Caco-2 (cell line): ENCODE measurements around the gene COX7A2L. TPM values are rescaled to one million over a fixed set of nuclear protein-coding genes. Genes with fewer than 3 reads are reported as not detected.

Experiments used
- BruUV-seq: library from RNA; stranded (reverse); fragments of 400-500 nt; replicated peaks from 2 replicates; lab custom pipeline; 2021; lab: Mats Ljungman, UMichigan
- CTCF ChIA-PET: fragments of 300-600 bp; sonication (Branson Sonifier 250); formaldehyde crosslinking; loops from one replicate; lab custom pipeline; 2022; ENCODE audit warnings: antibody characterized with exemption; lab: Charles Lee
- POLR2A ChIA-PET: fragments of 300-600 bp; sonication (Branson Sonifier 250); formaldehyde crosslinking; loops from one replicate; lab custom pipeline; 2022; ENCODE audit warnings: antibody characterized with exemption; lab: Charles Lee
- DNase-seq, 2 experiments: peaks; one replicate each; pipeline versions ENCODE4 v3.0.0 to v3.0.0-alpha.2; 2020 to 2022
- H3K27me3 ChIP-seq: replicated peaks from 2 replicates; pipeline ENCODE4 v1.6.0; 2011; ENCODE audit warnings: low read length; ENCODE audit not compliant: control insufficient read depth, insufficient read depth
- H3K36me3 ChIP-seq: 2 replicates; pipeline ENCODE4 v1.5.1; 2011; ENCODE audit warnings: low read length; ENCODE audit not compliant: control insufficient read depth, insufficient read depth
- H3K4me1 ChIP-seq: fragments of 250-450 bp; sonication (Bioruptor Pico); 2 replicates; pipeline ENCODE4 v1.5.1; 2020; ENCODE audit warnings: mild to moderate bottlenecking
- H3K4me3 ChIP-seq: 2 replicates; pipeline ENCODE4 v1.5.1; 2011; ENCODE audit warnings: low read depth, mild to moderate bottlenecking, control low read depth, low read length
- H3K9me3 ChIP-seq: fragments of 250-450 bp; sonication (Bioruptor Pico); 2 replicates; pipeline ENCODE4 v1.5.1; 2020; ENCODE audit warnings: mild to moderate bottlenecking, moderate library complexity
- H3K27ac Mint-ChIP-seq: one replicate; pipeline ENCODE4 v1.8.0; 2022; ENCODE audit warnings: mixed read lengths; ENCODE audit not compliant: unreplicated experiment
- H3K27me3 Mint-ChIP-seq: one replicate; pipeline ENCODE4 v1.8.0; 2022; ENCODE audit warnings: mixed read lengths; ENCODE audit not compliant: insufficient read depth, unreplicated experiment
- H3K36me3 Mint-ChIP-seq: one replicate; pipeline ENCODE4 v1.8.0; 2022; ENCODE audit warnings: mild to moderate bottlenecking, mixed read lengths; ENCODE audit not compliant: insufficient read depth, unreplicated experiment
- H3K4me1 Mint-ChIP-seq: one replicate; pipeline ENCODE4 v1.8.0; 2022; ENCODE audit warnings: low read depth, mixed read lengths; ENCODE audit not compliant: unreplicated experiment
- H3K4me3 Mint-ChIP-seq: one replicate; pipeline ENCODE4 v1.8.0; 2022; ENCODE audit warnings: mild to moderate bottlenecking, moderate library complexity, mixed read lengths; ENCODE audit not compliant: unreplicated experiment
- H3K9me3 Mint-ChIP-seq: one replicate; pipeline ENCODE4 v1.8.0; 2022; ENCODE audit warnings: mixed read lengths; ENCODE audit not compliant: unreplicated experiment
- intact Hi-C: fragments of 100-400 bp; cut with micrococcal nuclease; formaldehyde crosslinking; loops from one replicate; pipeline ENCODE4 v1.10.0; 2022; ENCODE audit not compliant: unreplicated experiment
- total RNA-seq: library from RNA; stranded (reverse); gene quantifications from 2 replicates; pipeline ENCODE4 v1.2.3, GENCODE V29; 2022
- TF ChIP-seq, protein P1 (sequence below), 2 experiments: fragments of 200-600 bp in 1 of 2; IDR thresholded peaks; 1 replicate in 1 of 2; 2 replicates in 1 of 2; pipeline versions ENCODE4 v1.5.1 to v1.8.0; 2011 to 2022; ENCODE audit warnings: antibody characterized with exemption in 1 of 2, control low read depth in 1 of 2, inconsistent platforms in 1 of 2, low read depth in 1 of 2, low read length in 1 of 2, mild to moderate bottlenecking in 1 of 2, moderate library complexity in 1 of 2; ENCODE audit not compliant: insufficient read depth in 1 of 2, severe bottlenecking in 1 of 2, unreplicated experiment in 1 of 2

COX7A2L gene
- total RNA-seq, 1 experiment from 2014 or later: 125 TPM

DNA sequence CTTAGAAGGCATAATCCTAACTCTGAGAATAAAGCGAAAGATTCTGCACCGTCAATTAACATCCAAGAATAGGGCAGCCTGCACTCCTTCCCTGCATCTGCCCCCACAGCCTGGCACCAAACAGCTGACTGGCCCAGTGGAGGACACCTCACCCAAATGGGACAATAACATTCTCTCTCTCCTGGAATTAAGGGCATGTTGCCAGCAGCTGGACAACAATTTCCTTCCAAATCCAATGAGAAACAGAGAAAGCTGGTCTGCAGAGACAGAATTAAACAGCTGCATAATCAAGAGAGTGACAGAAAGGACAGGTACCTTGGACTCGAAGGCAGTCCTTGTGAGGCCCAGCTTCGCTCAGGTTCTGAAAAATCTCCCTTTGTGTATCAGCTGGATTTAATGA is 15.0 kb downstream of the COX7A2L start:
- Histone ChIP-seq H3K27me3 (no peaks in the 10 kb centered on the region), H3K4me3 (no peak overlapping the region), H3K4me1 (peaks cover 4% of the 10 kb centered on the region; the same call in 1 of the 2 replicates), H3K36me3 (no peaks in the 10 kb centered on the region; the same call in 1 of the 2 replicates), H3K9me3 (no peaks in the 10 kb centered on the region)
- peaks cover 79% of the 10 kb centered on the region for H3K36me3 Mint-ChIP-seq
- no peak overlapping the region for H3K27ac Mint-ChIP-seq
- no peaks in the 10 kb centered on the region for H3K9me3 Mint-ChIP-seq
- no peaks in the 10 kb centered on the region for H3K27me3 Mint-ChIP-seq
- POLR2A ChIA-PET: no interaction called here
- no TSS peak for BruUV-seq
- peaks cover 7% of the 10 kb centered on the region for H3K4me1 Mint-ChIP-seq
- DNase-seq: no peak
- TF ChIP-seq, protein P1, sequence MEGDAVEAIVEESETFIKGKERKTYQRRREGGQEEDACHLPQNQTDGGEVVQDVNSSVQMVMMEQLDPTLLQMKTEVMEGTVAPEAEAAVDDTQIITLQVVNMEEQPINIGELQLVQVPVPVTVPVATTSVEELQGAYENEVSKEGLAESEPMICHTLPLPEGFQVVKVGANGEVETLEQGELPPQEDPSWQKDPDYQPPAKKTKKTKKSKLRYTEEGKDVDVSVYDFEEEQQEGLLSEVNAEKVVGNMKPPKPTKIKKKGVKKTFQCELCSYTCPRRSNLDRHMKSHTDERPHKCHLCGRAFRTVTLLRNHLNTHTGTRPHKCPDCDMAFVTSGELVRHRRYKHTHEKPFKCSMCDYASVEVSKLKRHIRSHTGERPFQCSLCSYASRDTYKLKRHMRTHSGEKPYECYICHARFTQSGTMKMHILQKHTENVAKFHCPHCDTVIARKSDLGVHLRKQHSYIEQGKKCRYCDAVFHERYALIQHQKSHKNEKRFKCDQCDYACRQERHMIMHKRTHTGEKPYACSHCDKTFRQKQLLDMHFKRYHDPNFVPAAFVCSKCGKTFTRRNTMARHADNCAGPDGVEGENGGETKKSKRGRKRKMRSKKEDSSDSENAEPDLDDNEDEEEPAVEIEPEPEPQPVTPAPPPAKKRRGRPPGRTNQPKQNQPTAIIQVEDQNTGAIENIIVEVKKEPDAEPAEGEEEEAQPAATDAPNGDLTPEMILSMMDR (IDR thresholded peaks at IDR 0.05; ENCODE audit: insufficient read depth in 1 of 2, low read depth in 1 of 2, low read length in 1 of 2, severe bottlenecking in 1 of 2, unreplicated experiment in 1 of 2): no peak
- intact Hi-C loops: no loop called here
- no peak overlapping the region for H3K4me3 Mint-ChIP-seq
- CTCF ChIA-PET: no interaction called here

DNA sequence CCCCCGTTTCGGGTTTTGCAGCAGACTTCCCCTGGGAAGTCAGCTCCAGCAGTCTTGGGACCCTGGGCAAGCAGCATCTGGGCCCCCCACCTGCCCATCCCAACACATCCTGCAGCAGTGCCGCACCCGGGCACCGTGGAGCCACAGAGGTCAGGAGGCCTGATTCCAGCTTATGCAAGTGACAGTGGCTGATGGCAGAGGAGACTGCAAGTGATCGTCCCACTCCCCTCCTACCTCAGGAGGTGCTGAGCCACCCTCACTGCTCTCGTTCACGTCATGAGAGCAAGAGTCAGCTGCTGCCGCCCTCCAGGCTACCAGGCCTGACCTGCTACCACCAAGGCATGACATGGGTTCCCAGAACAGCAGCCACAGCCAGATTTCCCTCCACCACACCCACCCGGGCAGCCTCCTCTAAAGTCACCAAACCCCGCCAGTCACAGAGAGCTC is 18.2 kb downstream of the COX7A2L start:
- intact Hi-C loops: no loop called here
- ChIA-PET POLR2A (no interaction called here), CTCF (no interaction called here)
- Histone ChIP-seq H3K27me3 (no peaks in the 10 kb centered on the region), H3K4me3 (no peak overlapping the region), H3K4me1 (peaks cover 4% of the 10 kb centered on the region; the same call in 1 of the 2 replicates), H3K9me3 (no peaks in the 10 kb centered on the region), H3K36me3 (peaks cover 1% of the 10 kb centered on the region)
- Mint-ChIP-seq H3K27me3 (no peaks in the 10 kb centered on the region), H3K4me1 (peaks cover 7% of the 10 kb centered on the region), H3K9me3 (no peaks in the 10 kb centered on the region), H3K27ac (peak overlapping the region; percentile 91), H3K4me3 (no peak overlapping the region), H3K36me3 (peaks cover 86% of the 10 kb centered on the region)
- BruUV-seq: no TSS peak
- TF ChIP-seq, protein P1 (IDR thresholded peaks at IDR 0.05; ENCODE audit: insufficient read depth in 1 of 2, low read depth in 1 of 2, low read length in 1 of 2, severe bottlenecking in 1 of 2, unreplicated experiment in 1 of 2): no peak
- no peak for DNase-seq

DNA sequence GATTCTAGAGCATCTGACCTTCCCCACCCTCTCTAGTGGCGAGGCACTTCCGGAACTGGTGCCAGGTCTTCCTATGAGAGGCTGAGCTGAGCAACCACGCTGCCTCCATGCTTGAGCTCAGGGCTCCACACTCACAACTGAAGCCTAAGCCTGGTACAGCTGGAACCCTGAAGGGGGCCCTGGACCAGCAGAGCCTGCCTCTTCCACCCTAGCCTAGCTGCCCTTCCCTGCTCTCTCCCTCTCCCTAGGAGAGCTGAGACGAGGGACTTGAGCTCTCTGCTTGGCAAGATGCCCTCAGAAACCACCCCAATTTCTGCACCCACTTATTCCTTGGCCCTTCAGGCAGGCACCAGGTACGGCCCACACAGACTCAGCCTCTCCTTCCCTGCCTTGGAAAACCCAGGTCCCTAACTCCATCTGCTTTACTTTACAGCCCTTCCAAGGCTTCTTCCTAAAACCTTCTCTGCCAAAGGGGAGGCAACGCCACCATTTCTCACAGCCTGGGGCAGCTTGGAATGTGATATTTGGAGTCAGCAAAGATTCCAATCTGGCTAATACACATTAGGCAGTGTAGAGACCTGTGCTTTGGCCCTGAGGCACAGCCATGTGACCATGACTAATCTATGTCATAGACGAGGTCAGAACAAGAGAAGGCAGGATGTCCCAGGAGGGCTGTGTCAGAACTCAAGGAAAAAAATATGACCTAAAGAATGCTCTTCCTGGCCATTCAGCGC is 18.8 kb downstream of the COX7A2L start:
- H3K36me3 Mint-ChIP-seq: peaks cover 92% of the 10 kb centered on the region
- no TSS peak for BruUV-seq
- TF ChIP-seq, protein P1 (IDR thresholded peaks at IDR 0.05; ENCODE audit: insufficient read depth in 1 of 2, low read depth in 1 of 2, low read length in 1 of 2, severe bottlenecking in 1 of 2, unreplicated experiment in 1 of 2): no peak
- intact Hi-C loops: no loop called here
- H3K4me3 Mint-ChIP-seq: no peak overlapping the region
- H3K9me3 Mint-ChIP-seq: no peaks in the 10 kb centered on the region
- H3K27ac Mint-ChIP-seq: peak overlapping the region; percentile 91
- CTCF ChIA-PET: interaction anchor here (0.6 kb wide), 2 partner anchors 55 to 56 kb away, joined by 3 to 4 read pairs; no protein-coding TSS in a partner anchor
- H3K27me3 ChIP-seq: no peaks in the 10 kb centered on the region
- no peaks in the 10 kb centered on the region for H3K27me3 Mint-ChIP-seq
- no peak overlapping the region for H3K4me3 ChIP-seq
- H3K9me3 ChIP-seq: no peaks in the 10 kb centered on the region
- H3K4me1 ChIP-seq: peaks cover 4% of the 10 kb centered on the region; the same call in 1 of the 2 replicates
- H3K4me1 Mint-ChIP-seq: peaks cover 7% of the 10 kb centered on the region
- POLR2A ChIA-PET: no interaction called here
- DNase-seq: peak; percentile 36 to 63
- H3K36me3 ChIP-seq: peaks cover 1% of the 10 kb centered on the region
